Measurements from ENCODE around the gene PRCP.

- no peak for TF ChIP-seq CTCF (IDR thresholded peaks at IDR 0.05)
- TF ChIP-seq FOXP1 (CRISPR knock-in tag; IDR thresholded peaks at IDR 0.05; ENCODE audit: borderline replicate concordance), result no peak
- no peak for TF ChIP-seq ZNF121 (CRISPR knock-in tag; IDR thresholded peaks at IDR 0.05)
- TF ChIP-seq USF1 (CRISPR knock-in tag; IDR thresholded peaks at IDR 0.05), result no peak
- no peak for TF ChIP-seq SMAD3 (CRISPR knock-in tag; IDR thresholded peaks at IDR 0.05; ENCODE audit: borderline replicate concordance)
- no peak for TF ChIP-seq MLX (CRISPR knock-in tag; IDR thresholded peaks at IDR 0.05)
- no peak for TF ChIP-seq JUN (CRISPR knock-in tag; IDR thresholded peaks at IDR 0.05)
- no peak for TF ChIP-seq USF2 (CRISPR knock-in tag; IDR thresholded peaks at IDR 0.05)
- TF ChIP-seq IRF1 (CRISPR knock-in tag; IDR thresholded peaks at IDR 0.05), result no peak
- no peak for TF ChIP-seq E2F5 (CRISPR knock-in tag; IDR thresholded peaks at IDR 0.05)
- TF ChIP-seq NR3C1 (CRISPR knock-in tag; conservative IDR thresholded peaks at IDR 0.05; ENCODE audit: low read depth), result no peak
- no peak for TF ChIP-seq MAX (CRISPR knock-in tag; IDR thresholded peaks at IDR 0.05)
- TF ChIP-seq MYBL2 (CRISPR knock-in tag; IDR thresholded peaks at IDR 0.05), result no peak
- TF ChIP-seq ZNF423 (CRISPR knock-in tag; IDR thresholded peaks at IDR 0.05), result no peak
Observed at GRCh38 chr11:82949352-82949751, 49.1 kb upstream of the PRCP start.
